K562 (cell line): Measurements from ENCODE around the gene AHSG.
A peak's percentile ranks its signal among the peaks of the same experiment; 100 is the strongest.

ENCODE experiments used
- CTCF ChIP-seq, 3 experiments: IDR thresholded peaks in 2 of 3; conservative IDR thresholded peaks in 1 of 3; 2 replicates each; pipeline ENCODE4 v1.5.1; 2011 to 2012; ENCODE audit warnings: low read length in 3 of 3, mild to moderate bottlenecking in 3 of 3, control low read depth in 2 of 3, improper control_type of control experiment in 1 of 3, inconsistent platforms in 1 of 3, low read depth in 1 of 3, mixed read lengths in 1 of 3, moderate library complexity in 1 of 3; ENCODE audit not compliant: insufficient read depth in 2 of 3
- EGR1 ChIP-seq: fragments of 450-650 bp; conservative IDR thresholded peaks from 2 replicates; pipeline ENCODE4 v1.6.1; 2017; ENCODE audit warnings: mild to moderate bottlenecking
- EZH2 ChIP-seq: IDR thresholded peaks from 2 replicates; pipeline ENCODE4 v1.6.1; 2012; ENCODE audit warnings: low read depth, mild to moderate bottlenecking, inconsistent platforms, low read length, borderline replicate concordance
- POLR2A ChIP-seq: fragments of 450-650 bp; conservative IDR thresholded peaks from 2 replicates; pipeline ENCODE4 v1.6.1; 2016
- RB1 ChIP-seq: fragments of 450-650 bp; IDR thresholded peaks from 2 replicates; pipeline ENCODE4 v1.6.1; 2017; ENCODE audit warnings: low read depth, mild to moderate bottlenecking

DNA sequence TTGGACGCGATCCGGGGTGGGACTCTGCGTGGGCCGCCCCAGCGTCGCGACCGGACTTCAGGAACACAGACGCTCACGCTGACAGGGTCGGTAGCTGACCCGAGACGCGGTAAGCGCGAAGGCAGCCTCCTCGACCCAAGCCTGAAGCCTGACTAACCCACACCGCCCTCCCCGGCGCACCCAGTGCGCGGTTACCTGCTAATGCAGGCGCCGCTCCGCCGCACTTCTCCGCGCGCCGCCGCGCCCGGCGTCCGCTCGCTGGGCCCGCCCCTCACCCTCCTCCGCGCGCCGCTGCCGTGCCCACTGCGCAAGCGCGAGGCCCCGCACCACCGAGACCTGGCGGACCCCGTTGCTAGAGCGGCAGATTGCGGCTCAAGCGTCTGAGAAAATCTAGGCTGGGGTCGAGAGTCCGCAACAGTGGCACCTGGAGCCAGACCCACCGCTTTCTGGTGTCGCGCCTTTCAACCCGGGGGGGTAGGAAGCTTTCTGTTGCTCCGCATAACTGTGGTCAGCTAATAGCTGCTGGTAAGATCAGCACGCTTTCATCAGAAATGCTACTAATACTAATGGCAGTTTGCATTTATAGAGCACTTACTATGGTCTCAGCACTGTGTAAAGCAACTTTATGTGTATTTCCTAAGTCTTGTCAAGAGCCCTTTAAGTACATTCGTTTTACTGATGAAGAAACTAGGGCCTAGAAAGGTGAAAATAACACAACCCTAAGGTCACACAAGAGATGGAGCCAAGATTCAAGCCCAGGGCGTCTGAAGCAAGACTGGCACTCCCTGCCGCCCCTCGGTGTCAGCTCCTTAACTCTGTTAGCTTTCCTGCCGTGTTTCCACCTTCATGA is 45.6 kb upstream of the AHSG start, which contains the start of gene TBCCD1:
- TF ChIP-seq POLR2A: peak; percentile 94
- no peak for TF ChIP-seq EZH2
- no peak for TF ChIP-seq CTCF (IDR thresholded peaks at IDR 0.05 in 2 of 3, conservative IDR thresholded peaks at IDR 0.05 in 1 of 3; ENCODE audit: insufficient read depth in 2 of 3, low read depth in 1 of 3, low read length in 3 of 3)
- peak; percentile 93 for TF ChIP-seq RB1
- peak; percentile 47; the same call in 1 of the 2 replicates for TF ChIP-seq EGR1
